GM18858 (cell line): ENCODE measurements around the gene PGS1.

Experiments used
- ATAC-seq: cut with Tn5 transposase; IDR thresholded peaks from one replicate; pipeline ENCODE4 v1.9.1; 2021; ENCODE audit not compliant: unreplicated experiment

Gene PGS1

GRCh38 chr17:78364436-78365281, 13.8 kb upstream of the PGS1 start:
- no peak for ATAC-seq

GRCh38 chr17:78365561-78366108, 12.8 kb upstream of the PGS1 start:
- no peak for ATAC-seq

- ATAC-seq, result no peak
These were observed 12.2 kb upstream of the PGS1 start for GRCh38 chr17:78366109-78366848.

- no peak for ATAC-seq
These were observed 11.3 kb upstream of the PGS1 start for GRCh38 chr17:78367193-78367592.

GRCh38 chr17:78368348-78368747, 10.1 kb upstream of the PGS1 start:
- no peak for ATAC-seq

- no peak for ATAC-seq
These were observed 9.5 kb upstream of the PGS1 start for GRCh38 chr17:78368854-78369495.

GRCh38 chr17:78369791-78370381, 8.6 kb upstream of the PGS1 start:
- no peak for ATAC-seq

- ATAC-seq, result no peak
These were observed 7.4 kb upstream of the PGS1 start for GRCh38 chr17:78371056-78371455.

- ATAC-seq, result no peak
These were observed 5.6 kb upstream of the PGS1 start for GRCh38 chr17:78372841-78373240.

- ATAC-seq, result no peak
These were observed 4.3 kb upstream of the PGS1 start for GRCh38 chr17:78374189-78374588.

GRCh38 chr17:78374631-78375274, 3.7 kb upstream of the PGS1 start:
- ATAC-seq, result no peak

GRCh38 chr17:78375401-78376151, 2.9 kb upstream of the PGS1 start:
- ATAC-seq, result no peak

GRCh38 chr17:78376161-78376560, 2.3 kb upstream of the PGS1 start:
- no peak for ATAC-seq

GRCh38 chr17:78377858-78378224, 608 bp upstream of the PGS1 start:
- no peak for ATAC-seq

- ATAC-seq, result no peak
These were observed 662 bp downstream of the PGS1 start for GRCh38 chr17:78379131-78379491.

GRCh38 chr17:78380370-78380769, 1.9 kb downstream of the PGS1 start:
- no peak for ATAC-seq

GRCh38 chr17:78381601-78382232, 3.3 kb downstream of the PGS1 start:
- ATAC-seq, result no peak

GRCh38 chr17:78383725-78384471, 5.4 kb downstream of the PGS1 start:
- no peak for ATAC-seq
